GM12875 (cell line): ENCODE data around the gene LRBA.

Experiments used
- H3K4me3 ChIP-seq: one replicate; pipeline ENCODE4 v1.5.1; 2011; ENCODE audit warnings: low read depth, low read length, control low read depth
- CTCF ChIP-seq: IDR thresholded peaks from 2 replicates; pipeline ENCODE4 v1.5.1; 2011; ENCODE audit warnings: low read depth, mild to moderate bottlenecking, control low read depth, inconsistent platforms, low read length, moderate library complexity, borderline replicate concordance; ENCODE audit not compliant: insufficient read depth

The LRBA gene

DNA sequence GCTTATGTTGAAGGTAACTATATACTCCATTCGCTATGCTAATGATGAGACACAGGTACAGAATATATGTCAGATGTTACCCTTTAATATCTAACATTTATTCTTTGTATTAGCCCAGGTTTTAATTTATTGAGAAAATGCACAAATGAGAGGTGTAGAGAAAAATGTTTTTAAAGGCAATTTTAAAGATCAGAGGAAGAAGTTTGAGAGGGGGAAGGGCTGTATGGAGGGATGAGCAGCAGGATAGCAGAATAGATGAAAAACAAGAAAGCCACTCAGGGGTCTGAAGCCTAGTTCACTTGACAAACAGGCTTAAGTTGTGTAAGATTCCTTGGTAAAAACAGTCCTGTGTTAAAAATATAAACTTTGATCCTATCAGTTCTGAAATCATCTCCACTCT is 429.5 kb downstream of the LRBA start:
- TF ChIP-seq CTCF = no peak
- no peak overlapping the region for H3K4me3 ChIP-seq

DNA sequence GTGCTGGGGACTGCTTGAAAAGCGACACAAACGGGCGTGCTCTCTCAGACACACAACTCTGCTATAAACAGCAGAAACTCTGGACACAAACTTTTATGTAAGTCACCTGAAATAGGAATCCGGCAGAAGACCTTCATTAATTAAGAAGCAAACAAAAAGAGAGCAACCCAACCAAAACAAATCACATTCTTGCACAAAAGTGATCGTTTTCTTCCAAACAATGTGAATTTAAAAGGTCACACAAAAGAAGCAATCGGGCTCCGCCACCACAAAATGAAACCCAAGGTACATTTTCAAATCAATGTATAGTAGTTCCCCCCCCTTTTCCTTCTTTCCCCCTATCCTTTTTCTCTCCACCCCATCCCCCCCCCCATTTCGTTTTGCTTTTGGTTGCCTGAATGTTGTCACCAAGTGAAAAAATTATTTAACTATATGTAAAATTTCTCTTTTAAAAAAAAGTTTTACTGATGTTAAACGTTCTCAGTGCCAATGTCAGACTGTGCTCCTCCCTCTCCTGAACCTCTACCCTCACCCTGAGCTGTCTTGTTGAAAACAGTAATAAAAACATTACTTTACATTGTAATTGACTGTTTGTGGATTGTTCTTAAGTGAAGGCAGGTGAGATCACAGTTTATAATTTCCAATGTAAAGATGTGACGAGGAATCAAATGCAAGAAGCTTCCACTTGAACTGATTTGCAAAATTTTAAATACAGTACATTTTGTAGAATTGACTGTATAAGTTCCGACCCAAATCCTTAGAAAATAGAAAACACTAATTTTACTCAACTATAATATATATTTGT is 430.8 kb downstream of the LRBA start:
- H3K4me3 ChIP-seq = no peak overlapping the region
- TF ChIP-seq CTCF = no peak

DNA sequence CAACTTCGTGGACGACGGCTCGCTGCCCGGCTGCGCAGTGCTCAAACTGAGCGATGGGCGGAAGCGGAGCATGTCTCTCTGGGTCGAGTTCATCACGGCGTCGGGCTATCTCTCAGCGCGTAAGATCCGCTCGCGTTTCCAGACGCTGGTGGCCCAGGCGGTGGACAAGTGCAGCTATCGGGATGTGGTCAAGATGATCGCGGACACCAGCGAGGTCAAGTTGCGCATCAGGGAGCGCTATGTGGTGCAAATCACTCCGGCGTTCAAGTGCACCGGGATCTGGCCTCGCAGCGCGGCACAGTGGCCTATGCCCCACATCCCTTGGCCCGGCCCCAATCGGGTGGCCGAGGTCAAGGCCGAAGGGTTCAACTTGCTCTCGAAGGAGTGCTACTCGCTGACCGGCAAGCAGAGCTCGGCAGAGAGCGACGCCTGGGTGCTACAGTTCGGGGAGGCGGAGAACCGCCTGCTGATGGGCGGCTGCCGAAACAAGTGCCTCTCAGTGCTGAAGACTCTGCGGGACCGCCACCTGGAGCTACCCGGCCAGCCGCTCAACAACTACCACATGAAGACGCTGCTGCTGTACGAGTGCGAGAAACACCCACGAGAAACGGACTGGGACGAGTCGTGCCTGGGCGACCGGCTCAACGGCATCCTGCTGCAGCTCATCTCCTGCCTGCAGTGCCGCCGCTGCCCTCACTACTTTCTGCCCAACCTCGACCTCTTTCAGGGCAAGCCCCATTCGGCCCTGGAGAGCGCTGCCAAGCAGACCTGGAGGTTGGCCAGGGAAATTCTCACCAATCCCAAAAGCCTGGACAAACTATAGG is 431.6 kb downstream of the LRBA start:
- no peak for TF ChIP-seq CTCF
- no peak overlapping the region for H3K4me3 ChIP-seq

DNA sequence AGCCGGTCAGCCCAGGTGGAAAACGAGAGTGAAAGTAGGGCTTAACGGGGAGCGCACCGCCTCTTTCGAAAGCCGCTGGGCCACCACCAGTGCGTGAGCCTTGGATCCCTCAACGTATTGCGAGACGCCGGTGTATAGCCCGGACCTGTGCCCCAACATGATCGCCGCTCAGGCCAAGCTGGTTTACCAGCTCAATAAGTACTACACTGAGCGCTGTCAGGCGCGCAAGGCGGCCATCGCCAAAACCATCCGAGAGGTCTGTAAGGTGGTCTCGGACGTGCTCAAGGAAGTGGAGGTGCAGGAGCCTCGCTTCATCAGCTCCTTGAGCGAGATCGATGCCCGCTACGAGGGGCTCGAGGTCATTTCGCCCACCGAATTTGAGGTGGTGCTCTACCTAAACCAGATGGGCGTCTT is 432.2 kb downstream of the LRBA start:
- no peak overlapping the region for H3K4me3 ChIP-seq
- no peak for TF ChIP-seq CTCF

DNA sequence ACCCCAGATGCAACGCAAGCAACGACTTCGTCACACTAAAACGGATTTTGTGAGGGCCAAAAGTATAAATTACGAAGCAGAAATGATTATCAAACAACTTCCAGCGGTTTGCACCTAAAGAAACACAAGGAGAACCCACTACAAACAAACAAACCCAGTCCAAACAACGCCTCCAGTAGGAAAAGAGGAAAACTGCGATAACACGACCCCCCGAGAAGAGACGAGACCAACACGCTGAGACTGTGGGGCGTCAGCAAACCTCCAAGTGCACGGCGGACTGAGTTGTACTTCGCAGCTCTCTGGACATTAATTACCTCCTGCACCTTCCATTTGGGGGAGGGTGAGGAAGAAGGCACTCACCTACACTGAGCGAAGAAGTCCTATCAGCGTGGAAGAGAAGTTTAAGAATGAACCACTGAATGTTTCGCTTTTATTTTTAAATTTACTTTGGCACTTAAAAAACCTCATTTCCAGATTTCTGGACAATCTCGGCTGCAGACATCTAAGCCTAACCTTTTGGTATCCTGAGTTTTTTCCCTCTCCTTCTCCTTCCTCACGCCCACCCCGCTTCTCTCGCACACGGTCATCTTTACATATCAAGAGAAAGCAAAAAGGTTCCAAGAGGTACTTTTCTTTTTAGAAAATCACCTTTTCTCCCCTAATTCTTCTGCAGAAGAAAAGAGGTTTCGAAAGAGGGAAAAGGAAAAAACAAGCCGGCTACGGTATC is 432.8 kb downstream of the LRBA start, which contains the start of gene MAB21L2:
TSS of gene MAB21L2 (plus strand) at position 6 of the 727 bp plus-strand sequence. CDS start 879 bp downstream, outside the sequence.
- no peak for TF ChIP-seq CTCF

DNA sequence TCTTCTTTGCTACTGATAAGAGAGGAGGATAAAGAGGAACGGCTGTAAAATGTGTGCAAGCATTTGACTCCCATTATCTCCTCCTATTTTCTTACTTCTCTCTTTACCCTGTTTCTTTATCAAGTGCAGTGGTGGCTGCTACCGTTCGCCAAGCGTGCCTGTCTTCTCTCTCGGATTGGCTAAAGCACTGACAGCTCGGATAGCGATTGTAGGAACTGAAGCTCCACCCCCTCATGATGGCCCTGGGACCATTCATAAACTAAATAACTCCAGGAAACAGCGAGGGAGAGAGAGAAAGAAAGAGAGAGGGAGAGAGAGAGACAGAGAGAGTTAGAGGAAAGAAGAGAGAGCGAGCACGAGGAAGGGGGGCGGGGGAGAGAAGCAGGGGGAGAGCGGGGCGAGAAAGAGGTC is 433.4 kb downstream of the LRBA start:
- TF ChIP-seq CTCF = no peak
- H3K4me3 ChIP-seq = no peak overlapping the region

More for the DNA sequence above, 432.8 kb downstream of the LRBA start, which contains the start of gene MAB21L2:
- no peak within 1 kb of the TSS for H3K4me3 ChIP-seq
